Transverse colon (tissue), 3 donors: Measurements from ENCODE around the gene NDUFA3.

ENCODE experiments used
- CTCF ChIP-seq, 5 experiments: fragments of 200-600 bp in 3 of 5; fragments of 450-650 bp in 2 of 5; sonication (generic) in 3 of 5; IDR thresholded peaks; 1 replicate in 2 of 5; 2 replicates in 3 of 5; pipeline ENCODE4 v1.5.1; 2016 to 2017; ENCODE audit warnings: antibody characterized with exemption in 5 of 5, inconsistent platforms in 3 of 5, mild to moderate bottlenecking in 2 of 5, moderate library complexity in 1 of 5
- POLR2A ChIP-seq: fragments of 450-650 bp; IDR thresholded peaks from one replicate; pipeline ENCODE4 v1.6.1; 2016; ENCODE audit warnings: antibody characterized with exemption, mild to moderate bottlenecking, moderate library complexity

- TF ChIP-seq CTCF (IDR thresholded peaks at IDR 0.05) (no peak), POLR2A (no peak)
These were observed 11.9 kb downstream of the NDUFA3 start for GRCh38 chr19:54114340-54115108.
